Panc1 (cell line): ENCODE data around the gene SPATA3.

Experiments
- CTCF ChIP-seq: fragments of 450-650 bp; IDR thresholded peaks from 2 replicates; pipeline ENCODE4 v1.5.1; 2017; ENCODE audit warnings: mild to moderate bottlenecking
- POLR2AphosphoS5 ChIP-seq: IDR thresholded peaks from 2 replicates; pipeline ENCODE4 v1.6.1; 2012; ENCODE audit warnings: mild to moderate bottlenecking, low read depth, low read length, moderate library complexity
- SIN3A ChIP-seq: IDR thresholded peaks from 2 replicates; pipeline ENCODE4 v1.6.1; 2012; ENCODE audit warnings: low read depth, mild to moderate bottlenecking, low read length, moderate library complexity, borderline replicate concordance; ENCODE audit not compliant: insufficient read depth
- TCF7L2 ChIP-seq: IDR thresholded peaks from 2 replicates; pipeline ENCODE4 v1.6.1; 2011; ENCODE audit warnings: mild to moderate bottlenecking, low read depth, low read length, inconsistent platforms

- no peak for TF ChIP-seq CTCF
- no peak for TF ChIP-seq TCF7L2
- no peak for TF ChIP-seq POLR2AphosphoS5
- no peak for TF ChIP-seq SIN3A
Measured at GRCh38 chr2:230949966-230950873, 45.7 kb upstream of the SPATA3 start.
